ENCODE results near the gene C2orf92.

- no peak for TF ChIP-seq CTCF (conservative IDR thresholded peaks at IDR 0.05 in 1 of 2, IDR thresholded peaks at IDR 0.05 in 1 of 2; ENCODE audit: low read depth in 1 of 2, low read length in 2 of 2)
- TF ChIP-seq EZH2 (IDR thresholded peaks at IDR 0.05; ENCODE audit: low read length, missing control alignments), result no peak
These were observed 71.7 kb downstream of the C2orf92 start for GRCh38 chr2:97741251-97741650.

All from fibroblast of lung (primary cell).